HTERT RPE-1 (cell line): Measurements from ENCODE around the gene SLAMF8.

ENCODE experiments used
- in situ Hi-C: fragments of 300-500 bp; cut with MboI; formaldehyde crosslinking; loops from 4 replicates; pipeline ENCODE4 v1.14.3; 2020; ENCODE audit warnings: low sequenced_read_pairs

The SLAMF8 gene

DNA sequence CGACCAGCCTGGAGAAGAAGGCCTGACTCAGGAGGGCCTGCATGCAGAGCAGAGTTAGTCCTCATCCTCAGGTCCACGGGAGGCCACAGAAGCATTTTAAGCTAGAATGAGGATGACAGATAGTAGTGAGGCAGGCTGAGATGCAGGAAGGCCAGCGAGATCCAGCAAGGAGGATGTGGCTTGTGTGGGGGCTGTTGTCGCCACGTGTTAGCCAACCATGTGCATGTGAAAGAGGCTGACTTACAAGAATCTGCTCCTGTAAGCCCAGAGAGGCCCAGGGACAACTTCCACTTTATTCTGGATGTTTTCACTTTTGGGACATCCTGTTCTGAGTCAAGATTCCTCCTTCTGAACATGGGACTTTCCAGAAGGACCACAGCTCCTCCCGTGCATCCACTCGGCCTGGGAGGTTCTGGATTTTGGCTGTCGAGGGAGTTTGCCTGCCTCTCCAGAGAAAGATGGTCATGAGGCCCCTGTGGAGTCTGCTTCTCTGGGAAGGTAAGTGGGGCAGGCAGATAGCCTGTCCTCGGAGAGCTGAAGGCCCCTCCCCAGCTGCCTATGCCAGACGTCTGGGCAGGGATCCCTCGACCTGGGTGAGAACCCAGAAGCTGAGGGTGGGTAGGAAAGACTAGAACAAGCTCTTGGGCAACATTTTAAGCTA lies at the start of gene SLAMF8:
Gene SLAMF8, plus strand, starts transcription at position 433 of the 661 bp plus-strand sequence. Its CDS starts 26 bp downstream, at position 459.
- in situ Hi-C loops: no loop called here

DNA sequence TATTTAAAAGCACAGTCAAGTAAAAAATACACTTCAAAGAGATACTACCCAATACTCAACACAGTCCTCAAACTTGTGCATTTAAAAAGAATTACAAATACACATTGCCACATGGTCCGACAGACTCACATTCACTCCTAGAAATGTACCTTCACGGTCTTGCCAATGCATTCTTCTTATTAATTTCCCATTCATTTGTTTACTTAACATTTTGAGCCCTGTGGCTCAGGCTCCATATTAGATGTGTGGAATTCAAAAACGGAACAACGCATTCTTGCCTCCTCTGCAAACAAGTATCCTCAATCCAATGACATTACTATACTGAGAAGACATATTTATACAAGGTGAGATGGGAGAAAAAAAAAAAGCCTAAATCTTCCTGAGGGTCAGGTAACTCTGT lies 48.4 kb upstream of the SLAMF8 start:
- in situ Hi-C loops: loop anchor here (25.0 kb wide), 1 partner anchor 109 kb away; no protein-coding TSS in a partner anchor

DNA sequence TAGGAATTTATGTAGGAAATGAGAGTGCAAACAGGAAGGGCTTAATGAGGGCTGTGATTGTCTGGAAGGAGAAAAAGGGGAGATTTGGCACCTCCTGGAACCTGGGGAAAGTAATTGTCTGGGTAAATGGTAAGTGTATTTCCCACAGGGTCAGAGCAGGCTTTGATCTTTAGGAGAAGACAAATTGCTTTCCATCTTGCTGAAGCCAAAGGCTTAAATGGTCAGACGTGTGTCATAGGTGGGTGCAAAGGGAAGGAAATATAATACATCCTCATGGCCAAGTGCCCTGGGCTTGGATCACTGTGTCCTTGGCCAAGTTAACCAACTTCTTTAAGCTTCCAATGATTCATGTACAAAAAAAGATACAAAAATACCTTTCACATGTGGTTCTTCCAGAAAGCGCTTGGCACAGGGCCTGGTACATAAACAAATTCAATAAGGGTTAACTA lies 47.2 kb upstream of the SLAMF8 start:
- in situ Hi-C loops: loop anchor here (25.0 kb wide), 1 partner anchor 108 kb away; no protein-coding TSS in a partner anchor

DNA sequence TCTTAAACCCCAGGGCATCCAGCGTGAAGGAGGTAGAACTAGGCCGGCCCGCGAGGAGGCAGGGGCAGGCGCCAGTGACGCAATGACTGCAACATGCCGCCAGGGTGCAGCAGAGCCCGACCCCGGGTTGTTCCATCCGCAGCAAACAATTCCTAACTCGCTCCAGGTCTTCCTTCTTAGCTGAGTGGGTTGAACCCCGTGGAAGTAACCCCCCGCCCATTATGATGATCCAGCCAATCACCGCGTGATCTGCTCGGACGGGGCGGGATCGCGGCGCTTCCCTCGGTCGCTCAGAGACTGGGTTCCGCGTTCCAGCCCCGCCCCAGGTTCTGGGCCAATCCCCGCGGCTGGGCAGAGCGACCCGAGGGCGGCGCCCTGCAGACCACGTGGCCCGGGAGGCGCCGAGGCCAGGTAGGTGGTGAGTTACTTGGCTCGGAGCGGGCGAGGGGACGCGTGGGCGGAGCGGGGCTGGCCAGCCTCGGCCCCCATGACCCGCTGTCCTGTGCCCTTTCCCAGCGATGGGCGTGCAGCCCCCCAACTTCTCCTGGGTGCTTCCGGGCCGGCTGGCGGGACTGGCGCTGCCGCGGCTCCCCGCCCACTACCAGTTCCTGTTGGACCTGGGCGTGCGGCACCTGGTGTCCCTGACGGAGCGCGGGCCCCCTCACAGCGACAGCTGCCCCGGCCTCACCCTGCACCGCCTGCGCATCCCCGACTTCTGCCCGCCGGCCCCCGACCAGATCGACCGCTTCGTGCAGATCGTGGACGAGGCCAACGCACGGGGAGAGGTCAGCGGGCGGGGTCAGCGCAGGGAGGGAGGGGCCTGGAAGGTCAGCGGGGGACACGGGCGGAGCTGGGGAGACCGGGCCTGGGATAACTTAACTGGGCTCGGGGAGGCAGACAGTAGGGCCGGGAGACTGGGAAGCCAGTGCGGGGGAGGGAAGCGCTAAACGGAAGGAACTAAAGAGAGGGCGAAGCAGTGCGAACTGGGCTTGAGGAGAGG lies 45.8 kb upstream of the SLAMF8 start, which contains the start of gene DUSP23:
Gene DUSP23, plus strand, starts transcription at position 380 of the 1,000 bp plus-strand sequence. Its CDS starts 139 bp downstream, at position 519.
- in situ Hi-C loops: loop anchor here (25.0 kb wide), 1 partner anchor 106 kb away; no protein-coding TSS in a partner anchor

DNA sequence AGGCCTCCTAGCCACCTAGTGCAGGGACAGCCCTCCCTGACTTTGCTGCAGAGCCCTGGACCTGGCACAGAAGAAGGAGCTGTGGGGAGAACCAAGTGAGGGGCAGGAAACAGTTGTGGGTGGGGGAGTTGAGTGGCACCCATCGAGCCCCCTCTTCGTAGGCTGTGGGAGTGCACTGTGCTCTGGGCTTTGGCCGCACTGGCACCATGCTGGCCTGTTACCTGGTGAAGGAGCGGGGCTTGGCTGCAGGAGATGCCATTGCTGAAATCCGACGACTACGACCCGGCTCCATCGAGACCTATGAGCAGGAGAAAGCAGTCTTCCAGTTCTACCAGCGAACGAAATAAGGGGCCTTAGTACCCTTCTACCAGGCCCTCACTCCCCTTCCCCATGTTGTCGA lies 44.7 kb upstream of the SLAMF8 start:
- in situ Hi-C loops: loop anchor here (25.0 kb wide), 1 partner anchor 105 kb away; no protein-coding TSS in a partner anchor

DNA sequence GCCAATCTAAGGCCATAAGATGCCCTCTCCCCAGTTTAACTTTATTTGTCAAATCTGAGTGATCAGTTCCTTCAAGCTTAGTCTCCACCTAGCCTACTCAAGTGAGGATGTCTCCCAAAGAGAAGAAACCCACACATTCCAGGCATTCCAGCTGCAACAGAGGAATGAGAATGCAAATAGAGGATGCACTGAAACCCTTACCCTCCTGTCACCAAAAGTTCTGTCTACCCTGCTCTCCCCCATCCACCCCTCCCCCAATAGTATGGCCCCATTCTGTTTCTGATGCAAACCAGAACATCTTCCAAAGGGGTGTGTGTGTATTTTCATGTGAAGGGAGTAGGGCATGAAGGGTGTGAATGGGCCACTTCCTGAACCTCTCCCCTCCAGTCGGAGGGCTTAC lies 42.9 kb upstream of the SLAMF8 start:
- in situ Hi-C loops: loop anchor here (25.0 kb wide), 1 partner anchor 104 kb away; no protein-coding TSS in a partner anchor

DNA sequence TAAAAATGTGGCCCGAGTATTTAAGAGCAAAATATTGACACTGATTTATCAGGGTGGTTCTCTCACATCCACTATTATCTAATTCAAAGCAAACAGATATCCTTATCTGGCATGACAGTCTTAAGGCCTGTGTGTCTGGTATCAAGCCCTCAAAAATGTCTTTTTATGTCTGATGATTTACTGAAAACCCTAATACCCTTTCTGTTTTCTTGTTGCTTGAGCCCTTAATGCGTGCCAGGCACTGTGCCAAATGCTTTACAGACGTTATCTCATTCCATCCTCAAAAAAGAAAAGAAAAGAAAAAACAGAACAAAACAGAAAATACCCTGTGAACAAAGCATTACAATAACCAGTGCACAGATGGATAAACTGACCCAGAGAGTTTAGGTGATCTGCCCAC lies 40.2 kb upstream of the SLAMF8 start:
- in situ Hi-C loops: loop anchor here (25.0 kb wide), 1 partner anchor 101 kb away; no protein-coding TSS in a partner anchor

DNA sequence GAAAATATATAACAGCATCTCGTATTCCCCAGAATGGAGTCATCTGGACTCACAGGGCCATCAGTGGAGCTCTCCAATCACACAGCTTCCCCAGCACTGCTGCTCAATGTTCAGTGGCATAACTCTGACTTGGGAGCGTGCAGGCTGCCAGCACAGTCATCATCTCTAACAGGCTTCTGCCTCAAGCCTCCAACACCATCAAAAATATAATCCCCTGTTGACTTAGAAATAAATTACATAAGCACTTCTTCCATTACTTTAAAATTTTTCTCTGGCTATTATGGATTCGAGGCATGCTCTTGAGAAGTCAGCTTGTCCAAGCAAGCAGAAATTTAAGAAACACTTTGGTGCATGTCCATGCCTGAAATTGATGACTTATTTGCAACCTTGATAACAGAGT lies 39.7 kb upstream of the SLAMF8 start:
- in situ Hi-C loops: loop anchor here (25.0 kb wide), 1 partner anchor 100 kb away; no protein-coding TSS in a partner anchor

DNA sequence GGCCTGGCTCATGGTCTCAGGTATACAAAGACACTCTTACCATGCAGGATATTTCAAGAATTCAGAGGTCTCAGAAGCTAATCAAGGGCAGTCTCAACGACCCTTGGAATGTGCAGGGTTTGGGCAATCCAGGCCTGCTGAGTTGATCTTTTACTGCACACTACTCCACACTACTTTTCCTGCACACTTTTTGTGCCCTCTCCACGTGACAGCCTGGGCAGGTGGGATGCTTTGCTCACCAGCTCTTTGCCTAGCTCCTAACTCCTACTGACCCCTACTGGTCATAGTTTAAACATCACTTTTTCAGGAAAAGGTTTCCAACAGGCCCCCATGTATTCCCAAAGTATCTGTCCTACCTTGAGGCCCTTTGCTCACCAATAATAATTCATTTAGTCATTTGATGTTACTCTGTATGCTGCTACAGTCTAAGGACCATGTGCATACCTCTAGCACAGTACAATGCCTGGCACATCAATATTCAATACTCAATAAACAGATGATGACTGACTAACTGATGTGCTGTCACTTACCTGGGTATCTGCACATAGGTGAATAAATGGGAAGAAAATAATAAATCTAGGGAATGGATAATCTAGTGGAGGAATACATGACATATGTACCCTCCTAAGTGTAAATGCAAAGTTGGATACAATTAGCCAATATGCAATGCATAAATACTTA lies 36.3 kb upstream of the SLAMF8 start:
- in situ Hi-C loops: loop anchor here (25.0 kb wide), 1 partner anchor 97 kb away; no protein-coding TSS in a partner anchor

DNA sequence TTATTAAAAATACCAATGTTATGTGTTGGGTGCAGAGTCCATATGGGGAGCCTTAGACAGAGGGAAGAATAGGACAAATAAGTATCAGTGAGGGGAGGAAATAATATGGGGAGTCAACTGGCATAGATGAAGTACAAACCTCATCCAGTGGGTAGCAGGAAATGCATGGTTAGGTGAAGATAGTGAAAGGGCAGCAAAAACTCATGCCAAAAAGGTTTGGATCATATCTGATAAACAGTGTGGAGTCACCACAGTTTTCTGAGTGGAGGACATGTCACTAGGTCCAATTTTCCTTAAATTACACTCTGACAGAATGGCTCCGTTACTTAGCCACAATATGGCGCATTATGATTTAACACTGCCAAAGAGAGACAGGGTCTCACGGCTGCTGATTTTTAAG lies 35.6 kb upstream of the SLAMF8 start:
- in situ Hi-C loops: loop anchor here (25.0 kb wide), 1 partner anchor 96 kb away; no protein-coding TSS in a partner anchor

DNA sequence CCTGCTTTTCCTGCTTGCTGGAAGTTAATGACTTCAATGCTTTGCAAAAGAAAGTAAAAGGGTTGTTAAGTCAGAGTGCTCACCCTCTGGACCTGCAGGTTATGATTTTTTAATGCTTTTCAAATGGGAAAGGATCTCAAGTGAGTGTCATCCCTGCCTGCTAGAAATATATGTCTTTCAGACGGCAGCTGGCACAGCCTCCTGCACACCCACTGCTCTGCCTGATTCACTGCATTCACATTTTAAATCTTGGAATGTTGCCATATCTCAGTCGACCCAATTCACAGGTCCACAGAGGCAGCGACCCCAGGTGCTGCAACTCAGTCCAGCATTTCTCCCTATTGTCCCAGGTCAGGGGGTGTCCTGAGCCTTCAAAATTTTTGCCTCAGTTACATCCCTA lies 35.2 kb upstream of the SLAMF8 start:
- in situ Hi-C loops: loop anchor here (25.0 kb wide), 1 partner anchor 96 kb away; no protein-coding TSS in a partner anchor

DNA sequence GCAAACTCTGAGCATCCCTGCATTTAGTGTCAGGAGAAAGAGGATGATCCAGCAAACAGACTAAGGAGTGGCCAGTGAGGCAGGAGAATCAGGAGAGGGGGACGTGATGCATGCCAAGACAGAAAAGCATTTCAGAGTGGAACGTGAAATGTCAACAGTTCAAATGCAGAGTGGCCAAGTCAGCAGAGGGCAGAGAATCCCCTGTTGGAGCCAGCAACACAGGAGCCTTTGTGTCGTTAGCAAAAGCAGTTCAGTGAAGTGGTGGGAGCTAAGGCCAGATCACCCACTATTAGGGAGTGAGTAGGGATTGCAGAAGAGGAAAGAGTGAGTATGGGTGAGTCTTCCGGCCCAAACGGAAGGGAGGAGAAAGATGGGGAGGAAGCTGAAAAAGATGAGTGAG lies 31.1 kb upstream of the SLAMF8 start:
- in situ Hi-C loops: loop anchor here (25.0 kb wide), 1 partner anchor 92 kb away; no protein-coding TSS in a partner anchor

DNA sequence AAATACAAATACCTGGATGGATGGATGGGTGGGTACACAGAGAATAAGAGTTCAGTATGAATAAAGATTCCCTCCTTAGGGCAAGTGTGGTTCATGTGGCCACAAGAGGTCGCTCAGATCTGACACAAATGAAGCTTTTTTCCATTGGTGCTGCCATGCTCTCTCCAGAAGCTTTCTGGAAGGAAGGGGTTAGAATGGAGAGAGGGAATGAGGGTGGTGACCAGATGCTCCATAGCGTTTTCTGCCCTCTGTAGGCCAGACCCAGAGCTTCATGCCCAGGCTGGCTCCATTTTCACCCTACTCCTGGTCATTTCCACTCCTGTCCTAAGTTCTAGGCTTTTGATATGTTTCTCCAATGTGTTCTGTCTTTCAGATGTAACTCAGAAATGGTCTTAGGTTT lies 27.8 kb upstream of the SLAMF8 start:
- in situ Hi-C loops: loop anchor here (25.0 kb wide), 1 partner anchor 88 kb away; no protein-coding TSS in a partner anchor

DNA sequence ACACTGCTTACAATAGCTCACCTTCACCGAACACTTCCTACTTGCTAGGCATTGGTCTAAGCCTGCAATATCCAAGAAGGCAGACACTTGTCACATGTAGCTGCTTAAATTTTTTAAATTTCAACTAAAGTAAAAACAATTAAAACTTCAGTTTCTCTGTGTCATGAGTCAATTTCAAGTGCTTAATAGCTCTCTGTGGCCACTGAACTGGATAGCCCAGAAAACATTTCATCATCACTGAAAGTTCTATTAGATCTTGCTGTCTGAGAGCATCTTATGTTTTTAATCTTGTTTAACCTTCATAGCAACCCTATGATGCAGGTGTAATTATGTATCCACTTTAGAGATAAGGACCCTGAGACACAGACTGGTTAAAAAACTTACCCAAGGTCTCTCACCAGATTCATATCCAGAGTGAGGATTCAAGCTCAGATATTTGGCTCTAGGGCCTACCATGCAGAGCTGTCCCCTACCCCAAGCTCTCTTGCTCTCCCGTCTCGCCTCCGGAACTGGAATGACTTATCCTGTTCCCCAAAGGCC lies 27.2 kb upstream of the SLAMF8 start:
- in situ Hi-C loops: loop anchor here (25.0 kb wide), 1 partner anchor 88 kb away; no protein-coding TSS in a partner anchor

DNA sequence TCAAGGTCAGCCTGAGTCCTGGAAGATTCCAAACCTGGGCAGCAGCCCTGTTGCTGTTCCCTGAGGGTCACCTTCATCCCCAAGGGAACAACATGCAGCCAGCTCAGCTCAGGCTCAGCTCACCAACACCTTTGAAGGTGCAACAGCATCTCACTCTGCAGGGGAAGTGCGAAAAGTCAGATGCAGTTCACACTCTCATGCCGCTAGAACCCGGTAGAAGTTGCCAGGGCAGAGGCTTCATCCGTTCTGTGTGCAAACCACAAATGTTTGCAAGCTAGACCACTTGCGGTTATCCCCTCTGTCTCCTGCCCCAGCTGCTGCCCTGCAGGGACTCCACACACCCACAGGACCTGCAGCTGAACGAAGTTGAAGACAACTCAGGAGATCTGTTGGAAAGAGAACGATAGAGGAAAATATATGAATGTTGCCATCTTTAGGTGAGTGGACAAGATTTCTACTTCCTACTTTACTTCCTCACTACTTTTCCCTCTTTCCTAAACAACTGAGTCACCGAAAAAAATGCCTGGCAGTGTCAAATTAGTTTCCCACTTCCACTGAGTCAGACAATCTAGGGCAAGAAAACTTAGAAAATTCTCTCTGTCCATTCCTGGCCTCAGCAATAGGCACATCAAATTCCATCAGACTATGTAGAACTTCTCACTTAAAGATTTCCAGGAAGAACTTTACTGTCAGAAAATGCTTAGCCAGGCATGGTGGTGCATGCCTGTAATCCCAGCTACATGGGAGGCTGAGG lies 26.3 kb upstream of the SLAMF8 start:
- in situ Hi-C loops: no loop called here

DNA sequence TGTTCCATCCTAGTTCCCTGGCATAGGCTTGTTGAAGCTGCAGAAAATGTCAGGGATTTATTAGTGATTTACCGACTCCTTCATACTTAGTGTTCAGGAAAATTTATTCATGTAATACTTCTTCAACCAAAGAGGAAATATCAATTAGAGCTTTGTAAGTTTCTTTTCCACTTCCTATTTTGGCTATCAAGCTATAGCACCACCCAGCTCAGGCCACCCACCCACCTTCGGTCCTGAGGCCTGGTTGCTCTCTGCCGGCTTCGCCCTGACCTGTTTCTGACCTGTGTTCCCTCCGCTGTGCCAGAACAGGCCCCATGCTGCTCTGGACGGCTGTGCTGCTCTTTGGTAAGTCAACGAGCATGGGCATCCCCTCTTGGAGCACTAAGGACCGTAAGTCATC lies 24.6 kb upstream of the SLAMF8 start, which contains the start of gene FCRL6:
Gene FCRL6, plus strand, starts transcription at position 250 of the 400 bp plus-strand sequence. Its CDS starts 65 bp downstream, at position 315.
- in situ Hi-C loops: no loop called here

DNA sequence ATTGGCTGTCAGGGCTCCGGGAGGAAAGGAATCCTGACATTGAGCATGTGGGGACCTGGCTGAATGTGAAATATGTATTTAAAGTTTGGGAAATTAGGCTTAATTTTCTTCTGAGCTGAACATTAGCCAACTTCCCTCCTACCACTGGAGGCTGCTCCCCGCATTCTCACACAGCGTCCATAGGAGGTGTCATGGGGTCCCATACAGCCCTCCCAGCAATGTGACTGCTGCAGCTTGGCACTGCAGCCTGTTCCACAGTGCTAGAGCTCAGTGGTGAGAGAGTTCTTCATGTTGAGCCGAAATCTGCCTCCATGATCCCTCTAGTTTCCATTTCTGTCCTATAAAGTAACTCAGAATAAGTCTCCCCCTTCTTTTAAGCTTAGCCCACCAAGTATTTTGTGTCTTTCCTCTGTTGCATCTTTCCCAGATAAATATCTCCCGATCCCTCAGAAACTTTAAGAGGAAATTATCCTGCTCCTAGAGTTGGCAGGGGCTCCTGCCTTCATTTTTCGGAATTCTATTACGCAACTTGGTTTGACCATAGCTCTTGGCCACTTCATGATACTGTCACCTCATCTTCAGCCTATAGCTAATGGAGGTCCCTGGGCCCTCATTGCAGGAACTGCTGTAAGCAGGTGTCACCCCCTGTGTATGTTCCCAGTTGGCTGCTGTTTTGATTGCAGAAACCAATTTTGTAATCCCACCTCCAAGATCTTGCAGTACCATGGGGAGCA lies 22.6 kb upstream of the SLAMF8 start:
- in situ Hi-C loops: no loop called here

DNA sequence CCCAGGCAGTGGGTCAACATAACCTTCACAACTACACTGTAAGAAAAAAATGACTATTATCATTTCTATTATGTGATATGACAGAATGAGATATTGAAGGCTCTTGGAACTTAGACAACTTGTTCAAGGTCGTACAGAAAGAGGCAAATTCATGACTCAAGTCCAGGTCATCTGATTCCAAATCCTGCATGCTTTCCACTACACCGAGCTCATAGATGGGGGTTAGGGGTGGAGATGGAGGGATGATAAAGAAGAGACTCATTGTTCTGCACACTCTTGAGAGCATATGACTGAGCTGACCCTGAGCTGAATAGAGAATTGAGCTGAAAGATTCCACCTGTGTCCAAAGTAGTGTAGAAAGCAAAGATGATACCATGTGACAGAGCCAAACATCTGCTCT lies 21.7 kb upstream of the SLAMF8 start:
- in situ Hi-C loops: no loop called here
